Neural crest cell (in vitro differentiated cells): ENCODE measurements around the gene CCDC3. TPM values are rescaled to one million over a fixed set of nuclear protein-coding genes. Genes with fewer than 3 reads are reported as not detected.

Source experiments
- DNase-seq: peaks from one replicate; pipeline ENCODE4 v3.0.0; 2021; ENCODE audit warnings: low read depth, mixed read lengths, low spot score
- H3K27ac Mint-ChIP-seq: one replicate; pipeline ENCODE4 v1.8.0; 2021; ENCODE audit warnings: mild to moderate bottlenecking, mixed read lengths; ENCODE audit not compliant: unreplicated experiment
- H3K27me3 Mint-ChIP-seq: 2 replicates; pipeline ENCODE4 v1.8.0; 2021; ENCODE audit warnings: low read depth, mild to moderate bottlenecking, mixed read lengths
- H3K36me3 Mint-ChIP-seq: 2 replicates; pipeline ENCODE4 v1.8.0; 2021; ENCODE audit warnings: low read depth, mild to moderate bottlenecking, mixed read lengths
- H3K4me1 Mint-ChIP-seq: 2 replicates; pipeline ENCODE4 v1.8.0; 2021; ENCODE audit warnings: mixed read lengths
- H3K4me3 Mint-ChIP-seq: one replicate; pipeline ENCODE4 v1.8.0; 2021; ENCODE audit warnings: mild to moderate bottlenecking, mixed read lengths
- H3K9me3 Mint-ChIP-seq: 2 replicates; pipeline ENCODE4 v1.8.0; 2021; ENCODE audit warnings: mixed read lengths
- CTCF ChIP-seq: fragments of 200-600 bp; sonication (generic); conservative IDR thresholded peaks from 2 replicates; pipeline ENCODE4 v1.5.0; 2021; ENCODE audit warnings: antibody characterized with exemption, mild to moderate bottlenecking
- total RNA-seq: library from RNA; stranded (reverse); gene quantifications from 2 replicates; pipeline ENCODE4 v1.2.1, GENCODE V29; 2021

The CCDC3 gene
- total RNA-seq, 1 donor from 2014 or later, result 6.1 TPM

- Mint-ChIP-seq H3K36me3 (peaks cover 3% of the 10 kb centered on the region), H3K27ac (no peak overlapping the region), H3K4me3 (no peak overlapping the region), H3K9me3 (peaks cover 4% of the 10 kb centered on the region), H3K27me3 (peaks cover 7% of the 10 kb centered on the region), H3K4me1 (no peaks in the 10 kb centered on the region)
- TF ChIP-seq CTCF, result no peak
- DNase-seq, result no peak
These were observed 104.2 kb downstream of the CCDC3 start for GRCh38 chr10:12897278-12897677.

GRCh38 chr10:12896251-12896650 lies 105.3 kb downstream of the CCDC3 start:
- peaks cover 9% of the 10 kb centered on the region for H3K27me3 Mint-ChIP-seq
- no peak overlapping the region for H3K4me3 Mint-ChIP-seq
- DNase-seq, result no peak
- no peak overlapping the region for H3K27ac Mint-ChIP-seq
- peaks cover 3% of the 10 kb centered on the region for H3K36me3 Mint-ChIP-seq
- peaks cover 6% of the 10 kb centered on the region for H3K9me3 Mint-ChIP-seq
- TF ChIP-seq CTCF, result no peak
- no peaks in the 10 kb centered on the region for H3K4me1 Mint-ChIP-seq

GRCh38 chr10:12892924-12893323 lies 108.6 kb downstream of the CCDC3 start:
- peaks cover 3% of the 10 kb centered on the region for H3K36me3 Mint-ChIP-seq
- H3K4me3 Mint-ChIP-seq, result no peak overlapping the region
- DNase-seq, result no peak
- no peaks in the 10 kb centered on the region for H3K4me1 Mint-ChIP-seq
- peaks cover 11% of the 10 kb centered on the region for H3K27me3 Mint-ChIP-seq
- H3K9me3 Mint-ChIP-seq, result peaks cover 11% of the 10 kb centered on the region
- no peak overlapping the region for H3K27ac Mint-ChIP-seq
- no peak for TF ChIP-seq CTCF

GRCh38 chr10:12890958-12891357 lies 110.6 kb downstream of the CCDC3 start:
- H3K36me3 Mint-ChIP-seq, result peaks cover 3% of the 10 kb centered on the region
- no peaks in the 10 kb centered on the region for H3K4me1 Mint-ChIP-seq
- peaks cover 11% of the 10 kb centered on the region for H3K9me3 Mint-ChIP-seq
- H3K27ac Mint-ChIP-seq, result no peak overlapping the region
- no peak for DNase-seq
- H3K27me3 Mint-ChIP-seq, result peaks cover 11% of the 10 kb centered on the region
- no peak overlapping the region for H3K4me3 Mint-ChIP-seq
- TF ChIP-seq CTCF, result no peak

- Mint-ChIP-seq H3K27ac (no peak overlapping the region), H3K27me3 (peaks cover 4% of the 10 kb centered on the region), H3K36me3 (peaks cover 3% of the 10 kb centered on the region), H3K9me3 (peaks cover 10% of the 10 kb centered on the region), H3K4me1 (no peaks in the 10 kb centered on the region), H3K4me3 (no peak overlapping the region)
- no peak for TF ChIP-seq CTCF
- DNase-seq, result no peak
These were observed 113.0 kb downstream of the CCDC3 start for GRCh38 chr10:12888470-12888869.

- H3K4me3 Mint-ChIP-seq, result no peak overlapping the region
- no peak overlapping the region for H3K27ac Mint-ChIP-seq
- peaks cover 4% of the 10 kb centered on the region for H3K27me3 Mint-ChIP-seq
- H3K36me3 Mint-ChIP-seq, result no peaks in the 10 kb centered on the region
- H3K9me3 Mint-ChIP-seq, result peaks cover 7% of the 10 kb centered on the region
- TF ChIP-seq CTCF, result no peak
- DNase-seq, result no peak
- no peaks in the 10 kb centered on the region for H3K4me1 Mint-ChIP-seq
These were observed 113.7 kb downstream of the CCDC3 start for GRCh38 chr10:12887780-12888179.
